ENCODE data around the gene HDAC3.

GRCh38 chr5:141634720-141635119, 1.9 kb downstream of the HDAC3 start:
- TF ChIP-seq EZH2 (IDR thresholded peaks at IDR 0.05; ENCODE audit: low read length, unreplicated experiment): no peak
- TF ChIP-seq CTCF (conservative IDR thresholded peaks at IDR 0.05; ENCODE audit: low read depth, low read length): no peak

Data from PC-3 (cell line).